ENCODE measurements around the gene GTF2F2. TPM values are rescaled to one million over a fixed set of nuclear protein-coding genes. Genes with fewer than 3 reads are reported as not detected.
A peak's percentile ranks its signal among the peaks of the same experiment; 100 is the strongest.

The GTF2F2 gene
- total RNA-seq, 1 donor from 2014 or later: 24.8 TPM

DNA sequence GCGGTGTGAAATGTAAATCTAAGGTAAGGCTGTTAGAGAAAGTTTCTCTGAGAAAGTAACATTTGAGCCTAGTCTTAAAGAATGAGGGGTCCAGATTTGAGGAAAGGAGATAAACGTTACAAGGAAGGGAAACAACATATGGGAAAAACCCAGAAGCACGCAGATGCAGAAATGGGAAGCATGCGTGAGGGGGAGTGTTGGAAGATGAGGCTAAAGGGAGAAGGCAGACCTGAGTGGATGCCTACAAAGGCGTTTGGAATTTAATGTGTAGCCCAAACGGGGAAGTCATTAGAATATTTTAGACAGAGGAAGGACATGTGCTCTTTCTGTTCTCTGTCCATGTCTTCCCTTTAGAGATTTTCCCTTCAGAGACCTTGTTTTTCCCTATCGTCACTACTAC lies 159.7 kb downstream of the GTF2F2 start:
- H3K27me3 Mint-ChIP-seq: no peaks in the 10 kb centered on the region
- H3K27ac Mint-ChIP-seq: no peak overlapping the region
- TF ChIP-seq, protein P1, sequence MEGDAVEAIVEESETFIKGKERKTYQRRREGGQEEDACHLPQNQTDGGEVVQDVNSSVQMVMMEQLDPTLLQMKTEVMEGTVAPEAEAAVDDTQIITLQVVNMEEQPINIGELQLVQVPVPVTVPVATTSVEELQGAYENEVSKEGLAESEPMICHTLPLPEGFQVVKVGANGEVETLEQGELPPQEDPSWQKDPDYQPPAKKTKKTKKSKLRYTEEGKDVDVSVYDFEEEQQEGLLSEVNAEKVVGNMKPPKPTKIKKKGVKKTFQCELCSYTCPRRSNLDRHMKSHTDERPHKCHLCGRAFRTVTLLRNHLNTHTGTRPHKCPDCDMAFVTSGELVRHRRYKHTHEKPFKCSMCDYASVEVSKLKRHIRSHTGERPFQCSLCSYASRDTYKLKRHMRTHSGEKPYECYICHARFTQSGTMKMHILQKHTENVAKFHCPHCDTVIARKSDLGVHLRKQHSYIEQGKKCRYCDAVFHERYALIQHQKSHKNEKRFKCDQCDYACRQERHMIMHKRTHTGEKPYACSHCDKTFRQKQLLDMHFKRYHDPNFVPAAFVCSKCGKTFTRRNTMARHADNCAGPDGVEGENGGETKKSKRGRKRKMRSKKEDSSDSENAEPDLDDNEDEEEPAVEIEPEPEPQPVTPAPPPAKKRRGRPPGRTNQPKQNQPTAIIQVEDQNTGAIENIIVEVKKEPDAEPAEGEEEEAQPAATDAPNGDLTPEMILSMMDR (IDR thresholded peaks at IDR 0.05; ENCODE audit: unreplicated experiment): no peak
- peaks cover 11% of the 10 kb centered on the region for H3K36me3 Mint-ChIP-seq (ENCODE audit: insufficient read depth)
- no peak for DNase-seq (ENCODE audit: low spot score, unreplicated experiment)
- H3K4me1 Mint-ChIP-seq (ENCODE audit: low read depth): no peaks in the 10 kb centered on the region
- peaks cover 6% of the 10 kb centered on the region for H3K9me3 Mint-ChIP-seq (ENCODE audit: low read depth)
- H3K4me3 Mint-ChIP-seq (ENCODE audit: low read depth): no peak overlapping the region

DNA sequence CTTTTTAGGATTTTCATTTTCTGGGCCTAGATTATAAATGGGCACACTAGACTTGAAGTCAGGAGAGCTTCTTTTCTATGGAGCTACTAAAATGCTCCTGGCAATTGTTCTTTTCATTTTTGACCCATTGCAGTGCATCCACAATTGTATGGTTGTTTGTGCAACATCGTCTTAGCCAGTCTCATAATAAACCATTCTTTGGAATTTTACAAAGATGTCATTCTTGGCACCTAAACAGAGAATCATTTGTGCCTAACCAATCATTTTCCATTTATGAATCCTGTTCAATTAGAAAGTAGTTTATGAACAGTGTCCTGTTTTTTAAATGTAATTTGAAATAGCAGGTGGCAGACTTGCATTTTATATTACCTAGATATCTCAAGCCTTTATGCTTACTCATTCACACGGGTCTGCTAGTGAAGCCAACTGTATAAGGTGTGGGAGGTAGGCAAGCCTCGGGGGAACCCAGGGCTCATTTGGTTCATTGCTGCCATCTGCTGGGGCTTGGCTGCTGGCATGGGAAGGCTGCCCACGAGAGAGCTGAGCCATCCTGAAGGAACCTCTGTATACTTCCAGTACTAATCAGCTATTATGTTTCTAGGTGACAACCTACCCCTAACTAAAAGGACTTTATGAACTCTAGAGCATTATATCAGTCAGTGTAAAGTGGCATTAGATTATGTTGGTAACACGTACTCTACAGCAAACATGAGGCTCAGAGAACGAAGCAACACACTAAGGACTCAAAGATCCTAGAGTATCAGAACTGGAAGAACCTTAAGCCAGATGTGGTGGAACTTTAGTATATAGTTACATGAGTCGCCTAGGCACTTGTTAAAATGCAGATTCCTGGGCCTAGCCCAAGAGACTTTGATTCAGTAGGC lies 160.7 kb downstream of the GTF2F2 start:
- no peak for DNase-seq (ENCODE audit: low spot score, unreplicated experiment)
- H3K4me3 Mint-ChIP-seq (ENCODE audit: low read depth): no peak overlapping the region
- H3K27ac Mint-ChIP-seq: no peak overlapping the region
- no peaks in the 10 kb centered on the region for H3K27me3 Mint-ChIP-seq
- TF ChIP-seq, protein P1 (IDR thresholded peaks at IDR 0.05; ENCODE audit: unreplicated experiment): peak; percentile 63
- peaks cover 6% of the 10 kb centered on the region for H3K9me3 Mint-ChIP-seq (ENCODE audit: low read depth)
- H3K36me3 Mint-ChIP-seq (ENCODE audit: insufficient read depth): peaks cover 13% of the 10 kb centered on the region
- no peaks in the 10 kb centered on the region for H3K4me1 Mint-ChIP-seq (ENCODE audit: low read depth)

DNA sequence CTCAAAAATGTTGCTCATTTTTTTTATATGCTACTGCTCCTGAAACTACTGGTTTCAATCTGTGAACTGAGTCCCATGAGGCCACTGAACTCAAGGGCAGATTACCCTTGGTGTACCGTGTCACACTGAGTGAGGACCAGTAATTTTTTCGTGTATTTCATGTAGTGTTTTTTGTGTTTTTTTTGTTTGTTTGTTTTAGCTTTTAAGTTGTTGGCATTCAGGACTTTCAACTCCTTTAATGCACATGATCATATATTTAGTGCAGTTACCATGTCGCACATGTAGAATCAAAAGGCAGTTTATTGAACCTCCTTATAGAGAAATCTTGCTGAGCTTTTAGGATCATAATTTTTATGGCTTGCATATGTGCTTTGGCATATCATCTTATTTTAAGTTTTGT lies 162.7 kb downstream of the GTF2F2 start:
- Mint-ChIP-seq H3K27ac (no peak overlapping the region), H3K27me3 (no peaks in the 10 kb centered on the region), H3K4me1 (ENCODE audit: low read depth) (no peaks in the 10 kb centered on the region), H3K4me3 (ENCODE audit: low read depth) (no peak overlapping the region), H3K9me3 (ENCODE audit: low read depth) (no peaks in the 10 kb centered on the region), H3K36me3 (ENCODE audit: insufficient read depth) (peaks cover 6% of the 10 kb centered on the region)
- no peak for DNase-seq (ENCODE audit: low spot score, unreplicated experiment)
- TF ChIP-seq, protein P1 (IDR thresholded peaks at IDR 0.05; ENCODE audit: unreplicated experiment): no peak

DNA sequence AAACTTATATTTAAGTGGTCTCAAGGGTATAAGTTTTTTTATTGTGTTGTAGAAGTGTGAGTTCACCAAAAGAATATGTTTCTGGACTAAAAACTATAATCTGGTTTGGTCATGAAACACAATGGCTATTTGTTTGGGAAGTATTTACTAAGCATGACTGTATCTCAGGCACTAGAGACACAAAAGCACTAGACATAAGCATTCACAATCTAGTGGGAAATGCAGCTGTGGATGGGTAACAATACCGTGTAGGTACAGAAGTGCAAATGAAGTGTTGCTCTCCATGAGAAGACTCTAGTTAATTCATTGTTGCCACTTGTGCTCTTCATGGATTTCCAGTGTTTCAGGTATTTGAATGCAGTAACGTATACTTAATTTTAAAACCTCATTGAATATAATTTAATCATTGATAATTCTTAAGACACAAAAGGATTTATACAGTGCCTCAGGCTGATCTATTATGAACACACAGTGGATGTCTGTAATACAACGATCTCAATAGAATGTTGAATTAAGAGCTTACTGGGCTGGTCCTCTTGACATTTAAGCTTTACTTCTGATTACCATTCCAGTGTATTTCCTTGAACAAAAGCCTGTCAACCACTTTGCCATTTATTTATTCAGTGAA lies 169.7 kb downstream of the GTF2F2 start:
- peaks cover 6% of the 10 kb centered on the region for H3K36me3 Mint-ChIP-seq (ENCODE audit: insufficient read depth)
- no peak overlapping the region for H3K27ac Mint-ChIP-seq
- DNase-seq (ENCODE audit: low spot score, unreplicated experiment): no peak
- TF ChIP-seq, protein P1 (IDR thresholded peaks at IDR 0.05; ENCODE audit: unreplicated experiment): no peak
- H3K27me3 Mint-ChIP-seq: no peaks in the 10 kb centered on the region
- H3K9me3 Mint-ChIP-seq (ENCODE audit: low read depth): no peaks in the 10 kb centered on the region
- no peak overlapping the region for H3K4me3 Mint-ChIP-seq (ENCODE audit: low read depth)
- H3K4me1 Mint-ChIP-seq (ENCODE audit: low read depth): peaks cover 6% of the 10 kb centered on the region

DNA sequence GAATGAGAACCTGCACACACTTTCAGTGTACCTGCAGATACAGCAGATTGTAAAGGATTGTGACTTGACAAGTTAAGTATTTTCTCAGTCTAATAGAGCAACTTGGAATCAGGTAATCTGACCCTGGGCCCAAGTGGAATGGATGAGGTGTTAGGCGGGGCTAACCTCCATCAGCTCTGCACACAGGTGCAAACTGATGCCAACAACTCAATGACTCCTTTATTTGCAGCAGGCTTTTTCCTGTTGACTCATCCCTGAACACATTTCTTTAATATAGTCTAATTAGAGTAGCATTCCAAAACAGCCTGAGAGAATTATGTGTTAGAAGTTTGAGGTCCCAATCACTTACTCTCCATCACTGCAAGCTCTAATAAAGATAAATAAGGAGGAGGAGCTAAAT lies 171.9 kb downstream of the GTF2F2 start:
- no peak for DNase-seq (ENCODE audit: low spot score, unreplicated experiment)

More for the DNA sequence above, 171.9 kb downstream of the GTF2F2 start:
- TF ChIP-seq, protein P1 (IDR thresholded peaks at IDR 0.05; ENCODE audit: unreplicated experiment): no peak
- peaks cover 5% of the 10 kb centered on the region for H3K36me3 Mint-ChIP-seq (ENCODE audit: insufficient read depth)
- no peak overlapping the region for H3K4me3 Mint-ChIP-seq (ENCODE audit: low read depth)
- H3K27me3 Mint-ChIP-seq: no peaks in the 10 kb centered on the region
- H3K4me1 Mint-ChIP-seq (ENCODE audit: low read depth): peaks cover 6% of the 10 kb centered on the region
- H3K27ac Mint-ChIP-seq: no peak overlapping the region
- H3K9me3 Mint-ChIP-seq (ENCODE audit: low read depth): no peaks in the 10 kb centered on the region

Measured in progenitor cell of endocrine pancreas (in vitro differentiated cells).